Urinary bladder (tissue), 4 donors: Measurements from ENCODE around the gene RBMS1. TPM values are rescaled to one million over a fixed set of nuclear protein-coding genes. Genes with fewer than 3 reads are reported as not detected.
A peak's percentile ranks its signal among the peaks of the same experiment; 100 is the strongest.

Experiments used
- DNase-seq: peaks from one replicate; pipeline ENCODE4 v3.0.0-alpha.2; 2015; ENCODE audit errors: extremely low spot score
- H3K27ac ChIP-seq: one replicate; pipeline ENCODE4 v1.5.1; 2013; ENCODE audit warnings: low read depth, mild to moderate bottlenecking, moderate library complexity
- H3K36me3 ChIP-seq: one replicate; pipeline ENCODE4 v1.6.1; 2013; ENCODE audit warnings: mild to moderate bottlenecking, moderate library complexity; ENCODE audit not compliant: insufficient read depth
- H3K4me1 ChIP-seq: one replicate; pipeline ENCODE4 v1.6.1; 2013; ENCODE audit warnings: mild to moderate bottlenecking, moderate library complexity; ENCODE audit not compliant: insufficient read depth
- H3K4me3 ChIP-seq: one replicate; pipeline ENCODE4 v1.5.1; 2013; ENCODE audit warnings: low read depth, low read length
- WGBS: extraction: QIAGEN DNeasy Blood & Tissue Kit; methylation state at CpG from one replicate; pipeline ENCODE4 v1.1.7; 2013; 5-methylcytosine and 5-hydroxymethylcytosine counted together
- polyA plus RNA-seq: library from polyadenylated mRNA; stranded (reverse); fragments of 200-250 nt; gene quantifications from one replicate; pipeline ENCODE4 v1.2.3, GENCODE V29; 2013
- total RNA-seq: library from RNA; depleted of rRNA; stranded (reverse); fragments of >200 nt; gene quantifications from one replicate; pipeline ENCODE4 v1.2.3, GENCODE V29; 2014
- donor health status: healthy with polysubstance abuse.
- donor health status: healthy.

Gene RBMS1
- total and polyA plus RNA-seq, 2 donors, result 41.7 to 182 TPM

- no peak overlapping the region for H3K27ac ChIP-seq
- no peak overlapping the region for H3K4me3 ChIP-seq
- 33% methylated on average over 2 of the region's 2 CpGs for WGBS
- DNase-seq, result no peak
- no peaks in the 10 kb centered on the region for H3K36me3 ChIP-seq
- H3K4me1 ChIP-seq, result peaks cover 1% of the 10 kb centered on the region
Measured at GRCh38 chr2:160278879-160279177, 214.8 kb downstream of the RBMS1 start.

- 83% methylated on average over 9 of the region's 9 CpGs for WGBS
- no peak overlapping the region for H3K4me3 ChIP-seq
- no peaks in the 10 kb centered on the region for H3K36me3 ChIP-seq
- no peak overlapping the region for H3K27ac ChIP-seq
- H3K4me1 ChIP-seq, result peaks cover 1% of the 10 kb centered on the region
- no peak for DNase-seq
Measured at GRCh38 chr2:160278101-160278878, 215.3 kb downstream of the RBMS1 start.

DNA sequence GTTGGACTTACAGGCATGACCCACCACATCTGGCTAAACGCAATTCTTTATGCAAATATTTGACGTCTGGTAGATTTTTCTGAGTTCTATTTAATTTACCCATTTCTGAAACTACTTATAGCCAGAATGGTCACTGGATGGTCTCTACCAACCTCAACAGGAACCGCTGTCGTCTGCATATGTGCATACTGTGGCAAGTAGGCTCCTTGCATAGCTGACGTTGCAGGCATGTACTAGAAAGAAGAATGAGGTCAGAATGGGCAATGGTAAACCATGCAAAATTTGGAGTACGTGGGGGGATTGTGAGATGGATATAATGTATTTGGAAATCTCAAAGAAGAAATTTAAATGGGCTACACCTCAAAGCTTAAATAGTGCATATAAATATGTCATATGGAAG, 216.5 kb downstream of the RBMS1 start:
- no peak overlapping the region for H3K4me3 ChIP-seq
- no peaks in the 10 kb centered on the region for H3K36me3 ChIP-seq
- DNase-seq, result no peak
- peaks cover 1% of the 10 kb centered on the region for H3K4me1 ChIP-seq
- H3K27ac ChIP-seq, result no peak overlapping the region
- WGBS, result 94% methylated on average over 6 of the region's 6 CpGs

DNA sequence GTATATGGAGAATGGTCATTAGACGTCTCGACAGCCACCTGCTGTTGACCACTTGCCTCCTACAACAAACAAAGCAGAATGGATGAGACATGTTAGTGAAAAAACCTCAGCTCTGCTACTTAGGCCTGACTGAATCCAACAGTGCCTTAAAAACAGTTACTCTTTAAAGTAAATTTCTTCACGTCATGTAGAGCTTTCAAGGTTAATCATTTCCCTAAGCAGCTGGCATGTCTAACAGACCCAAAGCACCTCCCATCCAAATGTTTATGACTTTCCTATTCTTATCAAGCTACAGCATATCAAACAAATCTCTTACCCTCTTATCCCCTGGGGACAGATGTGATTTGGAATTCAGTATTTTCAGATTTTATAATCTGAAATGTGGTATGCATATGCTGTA, 218.0 kb downstream of the RBMS1 start:
- no peak for DNase-seq
- Histone ChIP-seq H3K27ac (no peak overlapping the region), H3K36me3 (no peaks in the 10 kb centered on the region), H3K4me1 (peaks cover 1% of the 10 kb centered on the region), H3K4me3 (no peak overlapping the region)
- WGBS, result 67% methylated on average over 3 of the region's 3 CpGs

DNA sequence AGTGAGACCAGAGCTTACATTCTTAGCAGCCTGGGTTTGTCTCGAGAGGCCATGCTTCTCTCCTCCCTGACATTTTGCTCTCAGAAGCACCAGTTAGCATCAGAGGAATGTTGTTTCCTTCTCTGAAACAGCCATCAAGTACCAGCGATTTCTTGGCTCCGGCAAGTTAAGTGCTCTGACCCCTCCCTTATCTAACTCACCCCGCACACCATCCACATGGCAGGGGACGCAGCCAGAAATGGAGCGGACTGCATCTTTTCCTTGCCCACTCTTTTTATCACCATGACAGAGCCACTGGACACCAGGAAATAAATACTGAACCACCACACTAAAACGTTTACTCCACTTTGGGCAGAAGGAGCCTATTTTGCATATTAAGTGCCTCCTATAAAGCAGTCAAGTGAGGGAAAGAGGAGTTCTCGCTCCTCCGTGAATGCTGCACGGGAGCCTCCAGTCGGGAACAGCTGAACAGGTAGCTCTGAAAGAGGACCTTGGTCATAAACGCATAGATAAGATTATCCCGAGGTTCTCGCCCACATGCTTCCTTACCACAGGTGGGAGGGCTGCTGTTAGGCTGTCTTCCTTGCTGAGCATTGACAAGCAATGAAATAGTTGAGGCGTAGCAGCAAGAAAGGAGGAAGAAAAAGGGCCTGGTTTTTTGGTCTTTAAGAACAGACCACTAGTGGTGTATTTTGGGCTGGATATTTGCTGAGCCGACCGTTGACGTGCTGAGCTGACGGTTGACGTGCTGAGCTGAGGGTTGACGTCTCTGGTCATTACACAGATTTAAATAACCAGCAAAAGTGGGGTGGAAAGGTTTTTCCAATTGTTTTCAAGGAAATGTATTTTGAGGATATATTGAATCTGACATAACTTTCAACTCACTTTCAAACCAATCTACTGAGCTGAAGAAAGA, 222.2 kb downstream of the RBMS1 start:
- Histone ChIP-seq H3K4me1 (no peaks in the 10 kb centered on the region), H3K36me3 (no peaks in the 10 kb centered on the region), H3K27ac (peak overlapping the region; percentile 93), H3K4me3 (no peak overlapping the region)
- DNase-seq, result no peak
- WGBS, result 62% methylated on average over 21 of the region's 21 CpGs

DNA sequence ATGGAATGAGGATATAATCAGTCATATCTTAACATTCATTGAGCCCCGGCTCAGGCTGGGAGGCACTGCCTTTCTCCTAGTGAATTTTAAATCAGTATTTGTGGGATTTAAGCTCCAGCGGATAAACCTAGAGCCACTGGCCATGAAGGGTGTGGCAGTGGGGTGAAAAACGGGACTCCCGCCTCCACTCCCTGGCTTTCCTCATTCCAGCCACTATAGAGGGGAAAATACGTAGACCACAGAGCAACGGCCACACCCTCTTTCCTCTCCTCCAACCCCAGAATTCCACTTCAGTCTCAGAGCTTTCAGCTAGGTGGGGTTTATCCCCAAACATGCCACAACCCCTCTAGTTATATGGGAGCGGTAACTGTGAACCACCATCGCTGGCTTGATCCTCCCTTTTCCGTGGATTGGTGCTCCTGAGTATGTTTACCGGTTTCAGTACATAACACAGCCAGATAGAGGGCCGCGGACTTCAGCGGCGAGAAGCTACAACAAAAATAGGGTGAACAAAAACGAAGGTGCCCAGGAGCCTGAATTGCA, 223.0 kb downstream of the RBMS1 start:
- WGBS, result 41% methylated on average over 15 of the region's 15 CpGs
- no peaks in the 10 kb centered on the region for H3K36me3 ChIP-seq
- H3K4me1 ChIP-seq, result no peaks in the 10 kb centered on the region
- H3K27ac ChIP-seq, result peak overlapping the region; percentile 93
- no peak overlapping the region for H3K4me3 ChIP-seq
- peak; percentile 28 for DNase-seq

GRCh38 chr2:160269803-160270570, 223.6 kb downstream of the RBMS1 start:
- DNase-seq, result peak; percentile 89
- Histone ChIP-seq H3K4me1 (no peaks in the 10 kb centered on the region), H3K27ac (peak overlapping the region; percentile 93), H3K36me3 (no peaks in the 10 kb centered on the region), H3K4me3 (peak overlapping the region; percentile 30)
- WGBS, result under 1% methylated on average over 53 of the region's 53 CpGs

DNA sequence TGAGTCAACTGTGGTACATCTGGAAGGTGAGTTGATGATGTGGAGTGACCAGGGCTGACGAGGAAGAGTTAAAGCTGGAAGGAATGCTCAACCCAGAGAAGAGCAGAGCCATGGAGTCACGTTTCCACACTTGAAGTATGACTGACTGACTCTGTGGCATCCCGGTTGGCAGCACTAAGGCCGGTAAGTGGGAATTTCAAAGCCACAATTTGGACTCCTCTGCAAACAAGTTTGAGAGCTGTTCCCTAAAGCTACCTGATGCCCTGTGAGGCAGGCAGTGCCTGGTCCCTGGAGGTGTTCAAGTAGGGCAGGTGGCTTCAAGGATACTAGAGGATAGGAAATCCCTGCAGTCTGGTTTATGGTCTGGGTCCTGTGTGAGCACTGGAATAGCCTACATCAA, 224.2 kb downstream of the RBMS1 start:
- H3K4me1 ChIP-seq, result no peaks in the 10 kb centered on the region
- DNase-seq, result no peak
- H3K4me3 ChIP-seq, result no peak overlapping the region
- peak overlapping the region; percentile 93 for H3K27ac ChIP-seq
- 52% methylated on average over 4 of the region's 4 CpGs for WGBS
- H3K36me3 ChIP-seq, result no peaks in the 10 kb centered on the region

DNA sequence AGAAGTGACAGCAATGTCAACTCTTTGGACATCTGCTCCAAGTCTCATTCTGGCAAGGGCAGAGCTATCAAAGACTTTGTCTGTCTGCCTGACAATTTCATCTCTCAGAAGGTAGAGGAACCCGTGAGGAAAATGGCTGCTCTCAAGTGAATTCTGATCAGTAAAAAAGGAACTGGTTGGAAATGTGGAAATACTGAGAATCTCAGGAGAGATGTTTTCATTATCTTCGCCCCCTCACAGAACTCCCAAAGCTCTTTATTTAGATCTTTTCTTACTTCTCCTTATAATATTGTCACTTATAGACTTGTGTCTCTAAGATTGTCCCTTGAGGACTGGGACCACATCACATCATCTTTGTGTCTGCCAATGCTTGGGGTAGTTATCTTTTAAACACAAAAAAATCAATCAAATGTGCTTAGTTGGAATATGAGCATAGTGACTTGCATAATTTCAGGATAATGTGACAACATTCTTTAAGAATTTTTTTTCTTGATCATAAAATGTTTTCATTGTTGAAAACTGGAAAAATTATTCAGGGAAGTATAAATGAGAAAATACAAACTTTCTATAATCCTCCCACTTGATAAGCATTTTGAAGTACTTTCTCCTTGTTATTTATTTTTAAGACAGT, 225.3 kb downstream of the RBMS1 start:
- H3K36me3 ChIP-seq, result no peaks in the 10 kb centered on the region
- H3K4me3 ChIP-seq, result no peak overlapping the region
- no peak overlapping the region for H3K27ac ChIP-seq
- WGBS, result 84% methylated on average over 2 of the region's 2 CpGs
- no peak for DNase-seq
- H3K4me1 ChIP-seq, result no peaks in the 10 kb centered on the region

DNA sequence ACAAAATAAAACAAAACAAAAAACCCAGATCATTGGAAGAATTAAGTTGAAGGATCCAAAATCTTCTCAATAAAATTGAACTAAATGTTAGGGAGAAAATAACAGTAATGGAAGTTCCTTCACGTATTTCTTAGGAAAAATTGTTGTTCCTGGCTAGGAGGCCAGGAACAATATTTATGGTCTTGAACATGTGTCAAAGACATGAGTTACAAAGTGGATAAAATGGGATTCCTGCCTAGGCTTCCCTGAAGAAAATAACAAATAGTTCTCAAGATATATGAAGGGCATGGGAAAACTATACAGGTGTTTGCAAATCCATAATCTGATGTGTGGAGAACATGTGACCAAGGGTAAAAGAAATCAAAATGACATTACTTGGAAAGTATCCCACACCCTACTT, 225.9 kb downstream of the RBMS1 start:
- Histone ChIP-seq H3K4me1 (no peaks in the 10 kb centered on the region), H3K4me3 (no peak overlapping the region), H3K36me3 (no peaks in the 10 kb centered on the region), H3K27ac (no peak overlapping the region)
- no peak for DNase-seq
- WGBS, result 52% methylated on average over 1 of the region's 1 CpG

DNA sequence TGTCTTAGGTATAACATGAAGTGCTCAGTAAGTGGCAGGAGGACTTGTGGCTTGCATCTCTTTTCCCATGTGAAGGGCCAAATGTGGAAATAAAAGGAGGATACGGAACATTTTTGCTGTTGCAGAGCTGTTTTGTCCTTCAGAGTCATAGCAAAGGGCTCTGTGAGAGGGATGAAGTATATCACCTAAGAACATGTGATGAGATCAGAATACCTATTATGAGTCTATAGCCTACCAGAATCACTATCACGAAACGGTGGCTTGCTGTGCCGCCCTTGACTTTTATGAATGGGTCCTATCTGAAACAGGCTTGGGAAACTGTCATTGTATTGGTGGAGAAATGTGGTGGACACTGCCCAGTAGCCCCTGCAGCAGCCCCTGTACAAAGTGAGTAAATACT, 226.6 kb downstream of the RBMS1 start:
- Histone ChIP-seq H3K36me3 (no peaks in the 10 kb centered on the region), H3K27ac (no peak overlapping the region), H3K4me3 (no peak overlapping the region), H3K4me1 (no peaks in the 10 kb centered on the region)
- WGBS, result 97% methylated on average over 4 of the region's 4 CpGs
- DNase-seq, result no peak

GRCh38 chr2:160266037-160266551, 227.5 kb downstream of the RBMS1 start:
- Histone ChIP-seq H3K27ac (no peak overlapping the region), H3K4me3 (no peak overlapping the region), H3K36me3 (no peaks in the 10 kb centered on the region), H3K4me1 (no peaks in the 10 kb centered on the region)
- WGBS, result 67% methylated on average over 7 of the region's 7 CpGs
- no peak for DNase-seq

DNA sequence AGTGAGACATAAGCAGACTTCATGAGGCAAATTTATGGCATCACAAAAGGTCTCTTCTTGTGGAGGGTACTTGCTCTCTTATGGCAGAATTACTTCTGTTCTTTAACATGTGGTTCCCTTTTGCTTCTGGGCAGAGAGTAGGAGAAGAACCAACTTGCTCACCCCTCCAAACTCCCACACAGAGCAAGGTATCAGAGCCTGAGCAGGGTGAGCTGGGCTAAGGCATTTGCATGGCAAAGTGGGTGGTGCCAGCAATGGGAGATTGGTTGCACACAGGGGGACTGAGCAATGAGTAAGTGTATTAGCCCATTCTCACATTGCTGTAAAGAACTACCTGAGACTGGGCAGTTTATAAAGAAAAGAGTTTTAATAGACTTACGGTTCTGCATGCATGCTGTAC, 229.3 kb downstream of the RBMS1 start:
- no peak for DNase-seq
- Histone ChIP-seq H3K4me1 (no peaks in the 10 kb centered on the region), H3K36me3 (no peaks in the 10 kb centered on the region), H3K4me3 (no peak overlapping the region), H3K27ac (no peak overlapping the region)
- 97% methylated on average over 1 of the region's 1 CpG for WGBS
